NCI-H69 (cell line): ENCODE data around the gene MYOZ2.
A peak's percentile ranks its signal among the peaks of the same experiment; 100 is the strongest.

Experiments
- DNase-seq: peaks from one replicate; lab custom pipeline; 2025; lab: John Stamatoyannopoulos, UW

Gene MYOZ2

GRCh38 chr4:119197772-119198212 lies 62.2 kb downstream of the MYOZ2 start:
- no peak for DNase-seq

DNA sequence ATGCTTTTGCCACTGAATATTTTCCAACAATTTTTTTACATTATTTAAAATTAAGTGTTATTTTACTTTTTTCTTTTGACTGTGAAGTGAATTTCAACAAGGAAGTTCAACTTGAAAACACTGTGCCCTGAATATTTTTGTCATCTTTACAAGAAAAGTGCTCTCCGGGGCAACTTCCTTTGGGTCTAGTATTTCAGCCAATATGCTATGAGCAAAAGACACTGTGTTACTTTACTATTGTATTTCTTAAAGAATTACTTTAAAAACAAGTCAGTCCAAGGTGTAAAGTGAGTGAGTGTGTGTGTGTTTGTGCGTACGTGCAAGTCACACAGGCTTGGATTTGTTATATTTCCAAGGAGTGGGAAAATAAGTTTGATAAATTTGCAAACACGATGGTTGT lies 69.3 kb downstream of the MYOZ2 start:
- DNase-seq = no peak

- DNase-seq = no peak
These were observed 70.1 kb downstream of the MYOZ2 start for GRCh38 chr4:119205690-119206089.

DNA sequence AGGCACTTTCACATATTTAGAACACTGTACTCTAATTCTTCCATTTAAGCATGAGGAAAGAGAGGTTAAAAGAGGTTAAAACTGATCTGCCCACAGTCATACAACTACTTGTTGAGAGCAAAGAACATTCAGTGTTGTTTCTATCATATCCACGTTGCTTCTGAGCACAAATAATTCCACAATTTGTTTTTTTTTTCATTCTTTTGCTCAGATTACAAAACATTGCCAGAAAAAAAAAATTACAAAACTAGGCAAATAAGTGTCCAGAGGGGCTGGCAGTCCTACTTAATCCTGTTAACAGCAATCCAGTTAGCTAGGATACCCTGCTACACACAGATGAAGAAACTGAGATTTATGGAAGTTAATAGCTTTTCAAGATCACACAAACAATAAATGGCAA lies 70.5 kb downstream of the MYOZ2 start:
- DNase-seq = no peak

DNA sequence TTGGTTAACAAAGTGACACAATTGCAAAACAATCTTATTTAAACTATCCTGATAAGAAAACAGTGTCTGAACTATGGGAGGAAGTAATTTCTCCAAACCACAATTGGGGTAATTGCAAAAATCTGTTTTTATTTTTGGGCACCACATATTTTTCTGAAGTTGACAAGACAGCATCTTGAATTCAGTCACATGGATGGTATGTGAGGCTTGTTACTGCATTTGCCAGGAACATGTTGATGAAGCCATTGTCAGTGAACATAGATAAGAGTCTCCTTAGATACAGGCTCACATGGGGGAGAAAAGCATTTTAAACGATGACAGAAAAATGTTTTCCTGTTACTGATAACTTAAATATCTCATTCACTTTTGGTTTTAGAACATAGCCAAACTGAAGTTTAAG lies 71.4 kb downstream of the MYOZ2 start:
- DNase-seq = no peak

DNA sequence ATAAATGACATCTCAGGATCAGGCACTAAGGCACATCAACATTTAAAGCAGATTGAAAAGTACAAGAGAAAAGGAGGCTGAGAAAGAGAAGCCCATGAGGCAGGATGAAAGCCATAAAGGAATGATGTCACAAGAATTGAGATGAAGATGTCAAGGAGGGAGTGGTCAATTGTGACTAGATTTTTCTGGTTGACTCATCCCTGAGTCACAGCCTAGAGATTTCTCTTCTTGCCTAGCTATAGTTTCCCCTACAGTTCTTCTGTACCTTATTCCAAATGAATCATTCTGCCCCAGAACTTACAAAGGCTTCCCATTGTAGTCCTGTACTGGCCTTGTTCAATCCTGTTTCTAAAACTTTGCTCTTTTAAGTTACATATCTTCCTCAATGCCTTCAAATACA lies 73.4 kb downstream of the MYOZ2 start:
- no peak for DNase-seq

DNA sequence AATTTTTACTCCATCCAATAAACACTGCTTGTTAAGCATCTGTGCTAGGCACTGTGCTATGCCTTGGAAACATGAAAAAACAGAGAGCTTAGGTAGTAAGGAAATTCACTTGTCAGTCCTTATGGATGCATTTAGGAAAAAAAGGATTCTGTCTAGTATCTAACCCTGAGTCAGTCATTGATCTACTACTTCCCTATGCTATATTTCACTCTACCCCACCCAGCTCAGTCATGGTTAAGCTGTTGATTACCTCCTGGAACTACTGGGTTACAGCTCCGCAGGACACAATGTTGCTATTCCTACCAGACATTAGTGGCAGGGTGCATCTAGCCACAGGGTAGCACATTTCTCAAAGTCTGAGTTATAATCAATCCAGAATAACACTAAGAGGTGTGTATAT lies 74.0 kb downstream of the MYOZ2 start:
- no peak for DNase-seq

- no peak for DNase-seq
These were observed 75.1 kb downstream of the MYOZ2 start for GRCh38 chr4:119210775-119211174.

DNA sequence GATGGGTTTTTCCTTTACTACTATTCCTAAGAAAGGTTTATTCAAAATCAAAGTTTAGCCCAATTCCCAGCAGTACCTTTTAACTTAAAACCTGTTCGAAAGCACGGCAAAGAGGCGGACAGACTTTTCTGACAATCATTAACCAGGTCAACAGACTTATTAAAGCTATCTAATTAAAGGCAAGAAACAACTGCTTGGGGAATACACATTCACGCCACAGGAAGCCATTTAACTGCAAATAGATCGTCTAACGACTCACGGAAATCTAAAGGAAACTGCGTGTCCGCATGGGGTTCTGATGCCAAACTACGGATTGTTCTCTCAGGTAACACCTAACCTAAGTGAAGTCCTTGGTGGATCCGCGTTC lies 76.2 kb downstream of the MYOZ2 start:
- DNase-seq = peak; percentile 86

GRCh38 chr4:119212234-119212963 lies 76.8 kb downstream of the MYOZ2 start, which contains the start of gene USP53:
USP53 (plus strand) TSS chr4:119212713; CDS start chr4:119239760, 27,047 bp downstream.
- peak; percentile 98 for DNase-seq

- DNase-seq = peak; percentile 89
These were observed 77.5 kb downstream of the MYOZ2 start for GRCh38 chr4:119212964-119213606.

- DNase-seq = no peak
These were observed 82.5 kb downstream of the MYOZ2 start for GRCh38 chr4:119218093-119218492.

DNA sequence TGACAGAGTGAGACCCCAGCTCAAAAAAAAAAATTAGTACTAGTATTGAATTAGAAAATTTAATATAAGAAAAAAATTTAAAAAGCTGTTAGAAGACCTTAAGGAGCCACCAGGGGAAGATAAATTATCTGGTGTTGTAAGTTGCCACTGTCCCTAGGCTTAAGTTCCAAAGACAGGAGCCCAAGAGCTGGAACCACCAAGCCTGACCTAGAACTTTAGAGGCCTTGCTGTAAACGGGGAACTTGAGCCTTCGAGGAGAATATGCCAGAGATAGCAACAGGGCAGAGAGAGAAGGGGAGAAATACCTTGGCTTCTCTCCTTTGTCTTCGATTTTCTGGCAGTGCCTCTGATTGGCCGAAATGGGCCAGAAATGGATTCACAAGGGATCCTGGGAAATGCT lies 85.8 kb downstream of the MYOZ2 start:
- DNase-seq = no peak

DNA sequence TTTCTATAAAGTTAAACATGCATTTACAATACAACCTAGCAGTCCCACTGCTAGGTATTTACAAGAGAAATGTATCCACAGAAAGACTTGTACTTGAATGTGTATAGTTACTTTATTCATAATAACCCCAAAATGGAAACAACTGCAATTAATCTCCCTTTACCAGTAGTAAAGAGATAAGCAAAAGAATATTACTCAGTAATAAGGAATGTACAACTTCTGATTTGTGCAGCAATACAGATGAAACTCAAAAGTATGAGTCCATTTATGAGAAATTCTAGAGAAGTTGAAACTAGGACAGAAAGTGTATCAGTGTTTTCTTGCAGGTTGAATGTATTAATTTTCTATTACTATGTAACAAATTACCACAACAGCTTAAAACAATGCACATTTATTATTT lies 92.1 kb downstream of the MYOZ2 start:
- DNase-seq = no peak

DNA sequence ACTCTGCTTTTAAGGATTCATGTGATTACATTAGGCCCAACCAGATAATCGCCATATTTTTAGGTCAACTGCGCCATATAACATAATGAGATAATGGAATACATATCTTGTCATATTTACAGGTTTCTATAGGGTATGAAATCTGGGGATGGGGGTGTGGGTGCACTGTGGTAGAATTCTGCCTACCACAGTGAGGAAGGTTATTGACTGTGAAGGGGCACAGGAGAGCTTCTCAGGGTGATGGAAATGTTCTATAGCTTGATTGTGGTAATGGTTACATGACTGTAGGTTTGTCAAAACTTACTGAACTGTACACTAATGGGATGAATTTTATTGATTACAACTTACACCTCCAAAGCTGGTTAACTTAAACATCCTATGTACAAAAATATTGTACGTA lies 92.8 kb downstream of the MYOZ2 start:
- DNase-seq = no peak

- DNase-seq = no peak
These were observed 94.5 kb downstream of the MYOZ2 start for GRCh38 chr4:119229908-119230687.

DNA sequence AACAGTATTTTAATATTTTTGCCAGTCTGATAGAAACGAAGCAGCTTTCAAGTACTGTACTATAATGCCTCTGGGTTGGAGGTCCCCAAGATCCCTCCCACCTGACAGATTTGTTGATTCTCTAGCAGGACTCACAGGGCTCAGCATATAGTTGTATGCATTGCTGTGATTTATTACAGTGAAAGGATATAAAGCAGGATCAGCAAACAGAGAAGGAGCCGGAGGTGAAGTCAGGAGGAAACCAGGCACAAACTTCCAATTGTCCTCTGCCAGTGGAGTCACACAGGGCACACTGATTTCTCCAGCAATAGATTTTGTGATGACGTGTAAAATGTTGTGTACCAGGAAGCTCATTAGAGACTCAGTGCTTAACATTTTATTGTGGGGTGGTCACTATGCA lies 95.9 kb downstream of the MYOZ2 start:
- peak; percentile 40 for DNase-seq

DNA sequence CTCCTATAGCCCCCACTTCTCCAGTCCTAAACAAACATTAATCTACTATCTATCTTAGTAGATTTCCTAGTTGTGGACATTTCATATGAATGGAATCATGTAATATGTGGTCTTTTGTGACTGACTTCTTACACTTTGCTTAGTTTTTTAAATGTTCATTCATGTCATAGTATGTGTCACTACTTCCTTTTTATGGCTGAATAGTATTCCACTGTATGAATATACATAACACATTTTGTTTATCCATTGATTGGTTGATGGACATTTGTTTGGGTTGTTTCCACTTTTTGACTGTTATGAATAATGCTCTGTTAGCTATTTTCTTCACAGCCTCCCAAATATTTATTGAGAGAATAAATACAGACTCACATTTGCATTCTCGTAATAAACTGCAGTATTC lies 96.7 kb downstream of the MYOZ2 start:
- DNase-seq = no peak

- DNase-seq = no peak
These were observed 97.6 kb downstream of the MYOZ2 start for GRCh38 chr4:119233191-119233590.

DNA sequence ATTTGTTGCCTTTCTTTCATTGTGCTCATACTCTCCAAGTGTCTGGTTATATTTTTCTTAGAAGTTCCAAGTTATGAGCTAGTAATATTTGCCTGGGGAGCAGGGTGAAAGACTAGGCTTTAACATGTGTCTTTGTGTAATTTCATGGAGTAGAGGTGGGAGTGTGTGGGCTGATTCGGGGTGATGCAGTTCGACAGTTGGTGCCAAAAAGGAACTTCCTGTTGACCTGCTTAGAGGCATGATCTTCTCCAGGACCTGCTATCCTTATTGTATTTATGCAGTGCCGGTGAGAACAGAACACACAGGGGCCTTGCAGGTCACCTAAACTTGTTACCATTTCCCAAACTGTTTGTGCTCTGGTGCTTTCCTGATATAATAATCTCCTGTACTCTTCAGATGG lies 98.1 kb downstream of the MYOZ2 start:
- peak; percentile 0 for DNase-seq

GRCh38 chr4:119237201-119237600 lies 101.6 kb downstream of the MYOZ2 start:
- DNase-seq = no peak
